Measurements from ENCODE around the gene HEATR5A. TPM values are rescaled to one million over a fixed set of nuclear protein-coding genes. Genes with fewer than 3 reads are reported as not detected.

The HEATR5A gene
- total RNA-seq, 4 donors from 2014 or later = 14.2 to 26.6 (median 17.0) TPM

- WGBS, 2 donors = 91 to 92% methylated on average over 3 of the region's 3 CpGs
- Histone ChIP-seq H3K27ac (no peak overlapping the region), H3K36me3 (peaks cover 0 to 57% (median 0%) of the 10 kb centered on the region in 3 donors), H3K27me3 (no peaks in the 10 kb centered on the region), H3K9me3 (no peaks in the 10 kb centered on the region), H3K4me3 (no peak overlapping the region), H3K4me1 (no peaks in the 10 kb centered on the region)
- TF ChIP-seq POLR2A (IDR thresholded peaks at IDR 0.05) = no peak
- no peak for TF ChIP-seq CTCF (IDR thresholded peaks at IDR 0.05)
- intact Hi-C loops (cut with DNase I) = no loop called here
- DNase-seq = no peak
These were observed 18.9 kb downstream of the HEATR5A start for GRCh38 chr14:31401369-31401932.

- 85 to 89% methylated on average over 5 of the region's 5 CpGs for WGBS, 2 donors
- DNase-seq = no peak
- intact Hi-C loops (cut with DNase I) = no loop called here
- no peak overlapping the region for H3K4me3 ChIP-seq
- H3K36me3 ChIP-seq = peaks cover 0 to 70% (median 0%) of the 10 kb centered on the region in 3 donors
- no peaks in the 10 kb centered on the region for H3K27me3 ChIP-seq
- H3K4me1 ChIP-seq = no peaks in the 10 kb centered on the region
- TF ChIP-seq POLR2A (IDR thresholded peaks at IDR 0.05) (no peak), CTCF (IDR thresholded peaks at IDR 0.05) (no peak)
- H3K9me3 ChIP-seq = no peaks in the 10 kb centered on the region
- H3K27ac ChIP-seq = no peak overlapping the region
These were observed 20.2 kb downstream of the HEATR5A start for GRCh38 chr14:31400031-31400638.

GRCh38 chr14:31395572-31396205 is 24.7 kb downstream of the HEATR5A start:
- WGBS, 2 donors = 83 to 92% methylated on average over 4 of the region's 4 CpGs
- no peak for DNase-seq
- Histone ChIP-seq H3K36me3 (peaks cover 0 to 78% (median 0%) of the 10 kb centered on the region in 3 donors), H3K4me1 (no peaks in the 10 kb centered on the region), H3K9me3 (no peaks in the 10 kb centered on the region), H3K27me3 (no peaks in the 10 kb centered on the region), H3K27ac (no peak overlapping the region), H3K4me3 (no peak overlapping the region)
- intact Hi-C loops (cut with DNase I) = no loop called here
- TF ChIP-seq POLR2A (IDR thresholded peaks at IDR 0.05) (no peak), CTCF (IDR thresholded peaks at IDR 0.05) (no peak)

GRCh38 chr14:31395119-31395518 is 25.2 kb downstream of the HEATR5A start:
- DNase-seq = no peak
- H3K27ac ChIP-seq = no peak overlapping the region
- TF ChIP-seq POLR2A (IDR thresholded peaks at IDR 0.05) = no peak
- TF ChIP-seq CTCF (IDR thresholded peaks at IDR 0.05) = no peak
- intact Hi-C loops (cut with DNase I) = no loop called here
- no peaks in the 10 kb centered on the region for H3K27me3 ChIP-seq
- no peaks in the 10 kb centered on the region for H3K4me1 ChIP-seq
- WGBS, 2 donors = 72 to 73% methylated on average over 3 of the region's 3 CpGs
- peaks cover 0 to 74% (median 0%) of the 10 kb centered on the region in 3 donors for H3K36me3 ChIP-seq
- H3K9me3 ChIP-seq = no peaks in the 10 kb centered on the region
- H3K4me3 ChIP-seq = no peak overlapping the region

GRCh38 chr14:31391977-31392503 is 28.3 kb downstream of the HEATR5A start:
- intact Hi-C loops (cut with DNase I) = no loop called here

More at GRCh38 chr14:31391977-31392503, 28.3 kb downstream of the HEATR5A start:
- no peak for DNase-seq
- Histone ChIP-seq H3K36me3 (peaks cover 0 to 51% (median 0%) of the 10 kb centered on the region in 3 donors), H3K9me3 (no peaks in the 10 kb centered on the region), H3K27me3 (no peaks in the 10 kb centered on the region), H3K4me3 (no peak overlapping the region), H3K4me1 (no peaks in the 10 kb centered on the region), H3K27ac (no peak overlapping the region)
- no peak for TF ChIP-seq CTCF (IDR thresholded peaks at IDR 0.05)
- TF ChIP-seq POLR2A (IDR thresholded peaks at IDR 0.05) = no peak

All from esophagus squamous epithelium (tissue), 5 donors.